Activated gamma-delta T cell treated with anti-CD3 and anti-CD28 coated beads, Interleukin-2, amount 50 U/mL, for 16 hours (primary cell): ENCODE measurements around the gene MIPOL1.
"Not testable (repeated sequence)": the region's sequence is repeated elsewhere in the genome, so short reads cannot be mapped to it uniquely, and the experiment has no call there.

Experiments
- DNase-seq: peaks from one replicate; pipeline ENCODE4 v3.0.0-alpha.2; 2020; ENCODE audit warnings: low read depth

The MIPOL1 gene

GRCh38 chr14:37546621-37547447, 349.1 kb downstream of the MIPOL1 start:
- no peak for DNase-seq

DNA sequence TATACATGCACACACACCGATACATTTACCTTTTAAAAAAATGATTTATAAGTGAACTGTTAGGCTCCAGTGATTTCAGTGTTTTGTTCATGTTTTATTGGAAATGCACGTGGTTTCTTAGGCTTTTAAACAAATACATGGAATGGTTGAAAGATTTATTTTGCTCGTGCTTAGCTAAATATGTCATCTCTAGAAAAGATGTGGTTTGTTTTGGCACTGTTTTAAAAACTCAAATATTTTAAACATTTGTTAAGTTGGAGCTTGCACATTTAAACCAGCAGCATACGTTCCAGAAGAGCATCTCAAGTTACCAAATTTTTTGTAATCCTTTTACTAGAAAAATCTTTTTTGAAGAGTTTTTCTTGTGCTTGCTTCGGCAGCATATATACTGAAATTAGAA, 352.8 kb downstream of the MIPOL1 start:
- no peak for DNase-seq

DNA sequence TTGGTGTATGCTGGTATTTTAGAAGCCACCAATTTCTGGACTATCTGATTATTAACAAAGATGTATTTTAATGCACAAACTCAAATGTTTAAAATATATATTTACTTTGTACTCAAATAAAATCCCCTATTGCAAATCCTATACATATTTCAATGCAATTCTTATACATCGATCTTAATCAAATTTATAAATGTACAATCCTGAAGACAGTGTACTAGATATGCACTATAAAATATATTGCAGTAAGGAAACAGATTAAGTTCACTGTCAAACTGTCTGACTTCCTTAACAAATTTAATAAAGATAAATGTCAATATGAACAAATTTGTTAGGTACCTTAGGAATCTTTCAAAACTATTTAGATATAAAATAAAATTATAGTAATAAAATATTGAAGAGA, 353.4 kb downstream of the MIPOL1 start:
- no peak for DNase-seq

- DNase-seq: no peak
Measured at GRCh38 chr14:37553935-37554550, 356.3 kb downstream of the MIPOL1 start.

DNA sequence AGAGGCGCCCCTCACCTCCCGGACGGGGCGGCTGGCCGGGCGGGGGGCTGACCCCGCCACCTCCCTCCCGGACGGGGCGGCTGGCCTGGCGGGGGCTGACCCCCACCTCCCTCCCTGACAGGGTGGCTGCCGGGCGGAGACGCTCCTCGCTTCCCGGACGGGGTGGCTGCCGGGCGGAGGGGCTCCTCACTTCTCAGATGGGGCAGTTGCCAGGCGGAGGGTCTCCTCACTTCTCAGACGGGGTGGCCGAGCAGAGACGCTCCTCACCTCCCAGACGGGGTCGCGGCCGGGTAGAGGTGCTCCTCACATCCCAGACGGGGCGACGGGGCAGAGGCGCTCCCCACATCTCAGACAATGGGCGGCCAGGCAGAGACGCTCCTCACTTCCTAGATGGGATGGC, 357.9 kb downstream of the MIPOL1 start:
- DNase-seq: not testable (repeated sequence)

GRCh38 chr14:37558740-37559139, 361.0 kb downstream of the MIPOL1 start:
- DNase-seq: no peak

- DNase-seq: no peak
Measured at GRCh38 chr14:37559386-37559785, 361.6 kb downstream of the MIPOL1 start.

- no peak for DNase-seq
Measured at GRCh38 chr14:37563189-37563588, 365.5 kb downstream of the MIPOL1 start.

- no peak for DNase-seq
Measured at GRCh38 chr14:37565550-37565949, 367.8 kb downstream of the MIPOL1 start.

DNA sequence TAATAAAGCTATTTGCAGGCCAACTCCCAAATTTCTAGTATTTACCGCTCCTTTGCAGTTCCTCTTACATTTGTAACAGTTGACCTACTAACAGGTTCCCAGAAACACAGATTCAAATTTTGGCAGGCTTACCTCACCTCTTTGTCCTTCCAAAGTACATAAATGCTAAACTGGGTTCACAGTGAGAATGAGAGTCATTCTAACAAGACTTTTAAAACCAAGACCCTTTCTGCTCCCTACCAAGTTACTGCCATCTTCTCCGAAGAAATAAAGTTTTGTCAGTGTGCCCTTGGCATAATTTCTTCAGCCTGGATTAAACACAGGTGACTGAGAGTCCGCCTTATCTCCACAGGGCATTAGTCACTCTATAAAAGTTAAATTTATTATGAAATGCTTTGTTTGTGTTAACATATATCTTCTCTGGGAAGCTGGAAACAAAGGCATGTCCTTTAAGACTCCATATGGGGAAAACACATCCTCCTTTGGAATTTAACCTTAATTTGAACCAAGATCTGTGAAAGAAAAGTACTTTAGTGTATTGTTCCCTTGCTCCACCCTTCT, 369.2 kb downstream of the MIPOL1 start:
- DNase-seq: no peak

DNA sequence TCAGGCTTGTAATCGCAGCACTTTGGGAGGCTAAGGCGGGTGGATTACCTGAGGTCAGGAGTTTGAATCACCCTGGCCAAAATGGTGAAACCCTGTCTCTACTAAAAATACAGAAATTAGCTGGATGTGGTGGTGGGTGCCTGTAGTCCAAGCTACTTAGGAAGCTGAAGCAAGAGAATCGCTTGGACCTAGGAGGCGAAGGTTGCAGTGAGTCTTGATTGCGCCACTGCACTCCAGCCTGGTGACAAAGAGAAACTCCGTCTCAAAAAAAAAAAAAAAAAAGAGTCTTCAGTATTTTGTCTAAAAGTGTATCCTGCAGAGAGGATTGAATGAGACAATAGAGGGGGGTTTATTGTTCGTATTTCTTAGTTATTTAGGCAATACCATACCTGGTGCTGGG, 372.0 kb downstream of the MIPOL1 start:
- DNase-seq: no peak

- DNase-seq: no peak
Measured at GRCh38 chr14:37571391-37571790, 373.7 kb downstream of the MIPOL1 start.

DNA sequence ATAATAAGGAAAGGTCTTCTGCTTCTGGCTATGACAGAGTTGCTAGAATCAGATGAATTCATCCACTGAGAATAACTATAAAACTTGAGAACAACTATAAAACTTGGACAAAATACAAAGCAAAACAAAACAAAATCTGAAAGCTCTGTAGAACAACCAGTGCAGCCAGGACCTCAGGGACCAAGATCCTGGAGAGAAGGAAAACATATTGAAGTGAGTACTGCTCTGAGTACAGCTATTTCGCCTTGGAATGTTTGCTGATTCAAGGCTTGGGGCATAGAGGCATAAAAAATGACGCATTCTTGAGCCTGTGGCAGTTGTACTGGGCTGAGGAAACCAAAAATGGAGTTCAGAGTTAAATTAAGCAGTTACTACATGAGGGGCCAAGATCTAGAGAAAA, 375.6 kb downstream of the MIPOL1 start:
- DNase-seq: no peak

GRCh38 chr14:37579274-37579673, 381.5 kb downstream of the MIPOL1 start:
- no peak for DNase-seq

DNA sequence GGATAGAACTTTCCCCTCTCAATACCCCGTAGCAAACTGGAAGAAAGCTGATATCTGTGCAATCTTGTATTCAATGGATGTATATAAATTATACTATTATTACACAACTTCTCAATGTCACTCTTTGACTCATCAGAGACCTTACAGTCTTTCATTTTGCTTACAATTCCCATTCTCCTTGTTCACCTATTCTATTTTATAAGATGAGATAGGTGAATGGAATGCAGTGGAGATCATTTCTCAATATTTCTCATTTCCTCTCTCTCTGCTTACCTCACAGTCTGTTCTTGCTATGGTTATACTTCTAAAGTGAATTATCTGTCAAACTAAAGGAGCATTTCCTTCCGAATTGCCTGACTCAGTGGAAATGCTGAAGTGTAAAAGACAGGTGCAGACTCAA, 382.4 kb downstream of the MIPOL1 start:
- no peak for DNase-seq

- no peak for DNase-seq
Measured at GRCh38 chr14:37583358-37584210, 385.8 kb downstream of the MIPOL1 start.

DNA sequence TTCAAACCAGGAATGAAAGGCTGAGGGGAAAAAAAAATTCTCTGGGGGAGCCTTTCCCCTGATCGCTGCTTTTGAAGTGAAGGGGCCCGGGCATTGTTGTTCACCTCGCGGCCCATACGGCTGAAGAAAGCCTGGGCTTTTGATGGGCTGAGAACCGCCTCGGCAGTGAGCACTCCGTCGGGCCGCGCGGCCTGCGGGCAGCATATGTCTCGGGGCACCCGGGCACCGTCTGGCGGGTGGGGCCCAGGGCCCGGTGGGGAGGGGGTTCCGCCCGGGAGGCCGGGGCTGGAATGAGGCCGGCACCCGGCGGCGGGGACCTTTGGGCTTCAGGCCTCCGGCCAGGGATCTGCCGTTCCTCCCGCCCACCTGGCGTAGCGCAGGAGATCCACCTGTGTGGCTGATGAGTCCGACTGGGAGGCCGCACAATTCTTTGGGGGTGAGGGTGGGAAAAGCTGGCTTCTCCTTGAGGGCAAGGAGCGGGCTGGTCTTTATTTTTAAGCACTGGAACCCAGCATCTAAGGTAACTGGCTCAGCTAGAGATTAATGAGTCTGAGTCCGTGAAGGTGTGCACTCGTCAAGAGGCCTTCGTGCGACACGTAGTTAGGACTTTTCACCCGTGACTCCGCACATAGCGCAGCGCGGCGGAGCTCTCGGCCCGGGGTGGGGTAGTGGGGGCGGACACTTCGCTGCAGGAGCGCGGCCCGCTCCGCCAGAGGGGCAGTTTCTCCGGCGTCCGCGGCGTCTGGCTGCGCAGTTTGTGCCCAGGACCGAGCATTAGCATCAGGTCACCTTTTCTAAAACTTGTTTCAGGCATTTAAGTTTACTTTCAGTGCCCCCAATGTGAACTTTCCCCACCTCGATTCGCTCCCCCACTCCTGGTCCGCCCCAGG, 386.7 kb downstream of the MIPOL1 start:
- DNase-seq: no peak

DNA sequence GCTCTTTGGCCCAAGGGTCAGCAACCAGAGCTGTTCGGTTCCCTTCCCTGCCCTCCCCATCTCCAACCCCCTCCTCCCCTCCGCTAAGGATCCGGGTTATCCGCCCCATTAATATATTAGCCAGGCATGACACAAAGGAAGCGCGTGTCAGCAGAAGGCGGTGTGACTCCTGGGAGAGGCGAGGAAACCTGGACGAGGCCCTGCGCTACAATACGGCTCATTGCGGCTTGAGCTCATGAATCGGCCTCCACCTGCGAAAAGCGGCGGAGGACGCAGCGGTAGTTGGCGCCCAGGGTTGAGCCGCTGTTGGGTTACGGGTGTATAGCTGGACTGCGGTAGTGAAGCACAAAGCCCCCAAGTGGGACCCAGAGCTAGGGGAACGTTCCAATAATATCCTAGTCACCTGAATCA, 387.4 kb downstream of the MIPOL1 start:
- no peak for DNase-seq

DNA sequence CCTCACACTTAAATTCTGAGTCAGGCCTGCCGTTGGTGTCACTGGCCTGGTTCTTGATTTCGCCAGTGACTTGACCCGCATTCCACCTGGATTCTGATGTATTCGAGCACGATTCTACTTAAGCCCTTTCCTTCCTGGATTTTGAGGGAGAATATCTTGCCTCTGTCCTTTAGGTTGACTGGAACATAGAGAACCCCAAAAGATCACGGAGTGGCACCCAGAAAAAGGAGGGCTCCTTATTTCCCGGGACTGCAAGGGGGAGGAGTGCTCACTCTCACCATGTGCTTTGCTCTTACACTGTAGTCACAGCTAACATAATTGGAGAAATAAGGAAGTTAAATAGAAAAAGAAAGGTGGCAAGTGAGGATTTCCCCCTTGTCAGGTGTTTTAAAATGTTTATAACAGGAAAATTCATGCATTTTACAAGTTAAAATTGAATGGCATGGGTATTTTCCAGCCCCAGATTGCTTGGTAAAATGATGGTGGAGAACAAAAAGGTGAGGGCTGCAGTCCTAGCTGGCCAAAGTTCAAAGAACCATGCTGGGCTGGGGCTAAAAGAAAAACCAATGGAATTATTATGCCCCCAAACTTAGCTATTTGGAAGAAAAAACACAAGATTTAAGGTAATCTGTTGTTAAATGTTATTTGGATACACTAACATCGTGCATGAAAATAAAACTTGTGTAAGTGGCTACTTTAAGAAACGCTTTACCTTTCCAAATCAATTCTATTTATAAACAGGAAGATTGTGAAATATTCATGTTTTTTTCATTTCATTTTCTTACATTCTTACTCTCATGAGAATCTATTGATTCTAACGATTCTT, 388.4 kb downstream of the MIPOL1 start:
- DNase-seq: no peak

DNA sequence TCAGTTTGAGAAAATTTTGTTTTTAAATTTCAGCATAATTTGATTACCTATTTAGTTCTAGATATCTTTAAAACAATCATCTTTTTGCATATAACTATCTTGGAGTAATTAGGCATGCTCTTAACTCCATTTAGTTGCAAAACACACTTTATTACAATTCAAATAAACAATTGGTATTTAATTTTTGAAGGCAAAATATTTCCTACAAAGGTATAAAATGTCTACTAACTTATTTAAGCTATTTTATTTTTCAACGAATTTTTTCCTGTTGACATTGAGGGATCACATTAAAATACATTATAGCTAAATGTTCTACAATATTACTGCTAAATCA, 389.0 kb downstream of the MIPOL1 start:
- no peak for DNase-seq
